Measurements from ENCODE around the gene ANKMY2.

The ANKMY2 gene

DNA sequence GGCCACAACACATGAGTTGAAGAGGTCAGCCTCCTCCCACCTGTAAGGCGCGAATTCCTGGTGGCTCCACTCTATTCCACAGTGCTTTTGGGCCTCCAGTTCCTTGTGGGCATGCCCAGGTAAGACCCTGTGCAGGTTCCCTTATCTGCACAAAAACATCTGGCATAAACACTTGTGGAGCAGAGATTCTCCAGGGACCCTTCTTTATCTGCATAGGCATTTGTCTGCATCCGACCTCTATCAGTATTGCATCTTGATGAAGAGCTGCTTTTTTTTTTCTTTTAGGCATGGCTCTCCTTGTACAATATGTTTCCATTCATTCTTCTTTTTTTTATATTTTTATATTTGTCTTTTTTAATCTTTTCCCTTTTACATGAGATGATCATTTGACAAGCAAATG lies 58.4 kb downstream of the ANKMY2 start:
- no peak for DNase-seq (ENCODE audit: extremely low spot score)
- TF ChIP-seq ELF4 (IDR thresholded peaks at IDR 0.05) (no peak), LEF1 (IDR thresholded peaks at IDR 0.05; ENCODE audit: borderline replicate concordance) (no peak), FOXK2 (IDR thresholded peaks at IDR 0.05) (no peak), L3MBTL2 (conservative IDR thresholded peaks at IDR 0.05) (no peak), TARDBP (IDR thresholded peaks at IDR 0.05) (no peak), SUZ12 (IDR thresholded peaks at IDR 0.05) (no peak), FOXA1 (IDR thresholded peaks at IDR 0.05) (no peak), FOXM1 (IDR thresholded peaks at IDR 0.05; ENCODE audit: borderline replicate concordance) (no peak), NFRKB (IDR thresholded peaks at IDR 0.05) (no peak)
- TF ChIP-seq, protein P1, sequence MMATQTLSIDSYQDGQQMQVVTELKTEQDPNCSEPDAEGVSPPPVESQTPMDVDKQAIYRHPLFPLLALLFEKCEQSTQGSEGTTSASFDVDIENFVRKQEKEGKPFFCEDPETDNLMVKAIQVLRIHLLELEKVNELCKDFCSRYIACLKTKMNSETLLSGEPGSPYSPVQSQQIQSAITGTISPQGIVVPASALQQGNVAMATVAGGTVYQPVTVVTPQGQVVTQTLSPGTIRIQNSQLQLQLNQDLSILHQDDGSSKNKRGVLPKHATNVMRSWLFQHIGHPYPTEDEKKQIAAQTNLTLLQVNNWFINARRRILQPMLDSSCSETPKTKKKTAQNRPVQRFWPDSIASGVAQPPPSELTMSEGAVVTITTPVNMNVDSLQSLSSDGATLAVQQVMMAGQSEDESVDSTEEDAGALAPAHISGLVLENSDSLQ (IDR thresholded peaks at IDR 0.05), result no peak
- ChIA-PET POLR2A (no interaction called here), CTCF (interaction anchor here (0.5 to 0.7 kb wide), 2 partner anchors 52 to 807 kb away, joined by 3 read pairs; no protein-coding TSS in a partner anchor)

DNA sequence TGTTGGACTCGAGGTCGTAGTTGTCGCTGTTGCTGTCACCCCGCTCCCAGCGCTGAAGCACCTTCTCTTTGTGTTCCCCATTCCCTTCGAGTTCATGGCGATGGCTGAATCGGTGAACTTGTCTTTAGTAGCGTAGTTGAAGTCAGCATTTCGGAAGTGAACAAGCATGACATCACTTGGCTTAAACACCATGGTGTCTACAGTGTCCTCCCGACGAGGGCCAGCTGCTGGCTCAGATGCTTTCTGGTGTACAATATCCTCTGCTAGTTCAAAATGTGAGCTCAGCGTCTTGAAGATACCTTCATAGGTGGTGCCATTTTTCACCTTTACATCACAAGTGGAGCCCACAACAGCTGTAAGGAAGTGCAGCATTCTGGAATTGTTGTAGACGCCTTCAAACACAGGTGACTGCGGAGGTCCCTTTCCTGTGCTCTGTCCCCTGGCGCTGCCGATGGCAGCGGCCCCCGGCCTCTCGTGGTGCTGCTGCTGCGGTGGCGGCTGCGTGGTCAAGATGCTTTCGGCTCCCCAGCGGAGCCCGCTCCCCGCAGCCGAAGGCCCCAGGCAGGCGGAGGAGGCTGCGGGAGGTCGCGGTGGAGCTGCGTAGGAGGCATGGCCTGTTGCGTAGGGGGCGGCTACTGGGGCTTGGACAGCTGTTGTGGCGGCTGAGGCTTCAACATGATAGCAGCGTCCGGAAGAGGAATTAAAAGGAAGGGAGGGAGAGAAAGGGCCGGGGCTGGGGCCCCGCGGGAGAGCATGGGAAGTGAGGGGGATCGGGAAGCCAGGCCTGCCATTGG lies 59.3 kb downstream of the ANKMY2 start:
- POLR2A ChIA-PET, result no interaction called here
- DNase-seq (ENCODE audit: extremely low spot score), result no peak
- TF ChIP-seq FOXM1 (IDR thresholded peaks at IDR 0.05; ENCODE audit: borderline replicate concordance) (no peak), HDGF (IDR thresholded peaks at IDR 0.05; ENCODE audit: borderline replicate concordance) (no peak), ELF4 (IDR thresholded peaks at IDR 0.05) (no peak), ARNT (IDR thresholded peaks at IDR 0.05) (no peak), LEF1 (IDR thresholded peaks at IDR 0.05; ENCODE audit: borderline replicate concordance) (no peak), FOXA1 (IDR thresholded peaks at IDR 0.05) (no peak), NFRKB (IDR thresholded peaks at IDR 0.05) (no peak), SP1 (IDR thresholded peaks at IDR 0.05) (no peak), TARDBP (IDR thresholded peaks at IDR 0.05) (no peak), L3MBTL2 (conservative IDR thresholded peaks at IDR 0.05) (no peak), BHLHE40 (IDR thresholded peaks at IDR 0.05; ENCODE audit: borderline replicate concordance) (no peak)
- TF ChIP-seq, protein P1 (IDR thresholded peaks at IDR 0.05), result no peak
- CTCF ChIA-PET, result no interaction called here

GRCh38 chr7:16585540-16585939 lies 60.0 kb downstream of the ANKMY2 start:
- ChIA-PET POLR2A (no interaction called here), CTCF (no interaction called here)
- TF ChIP-seq ELF4 (IDR thresholded peaks at IDR 0.05) (no peak), FOXA1 (IDR thresholded peaks at IDR 0.05) (no peak), SP1 (IDR thresholded peaks at IDR 0.05) (no peak), ZNF384 (IDR thresholded peaks at IDR 0.05) (no peak), FOXK2 (IDR thresholded peaks at IDR 0.05) (no peak), SUZ12 (IDR thresholded peaks at IDR 0.05) (no peak), L3MBTL2 (conservative IDR thresholded peaks at IDR 0.05) (no peak), FOXM1 (IDR thresholded peaks at IDR 0.05; ENCODE audit: borderline replicate concordance) (no peak), ARNT (IDR thresholded peaks at IDR 0.05) (no peak), TARDBP (IDR thresholded peaks at IDR 0.05) (no peak)
- TF ChIP-seq, protein P1 (IDR thresholded peaks at IDR 0.05), result no peak
- no peak for DNase-seq (ENCODE audit: extremely low spot score)

DNA sequence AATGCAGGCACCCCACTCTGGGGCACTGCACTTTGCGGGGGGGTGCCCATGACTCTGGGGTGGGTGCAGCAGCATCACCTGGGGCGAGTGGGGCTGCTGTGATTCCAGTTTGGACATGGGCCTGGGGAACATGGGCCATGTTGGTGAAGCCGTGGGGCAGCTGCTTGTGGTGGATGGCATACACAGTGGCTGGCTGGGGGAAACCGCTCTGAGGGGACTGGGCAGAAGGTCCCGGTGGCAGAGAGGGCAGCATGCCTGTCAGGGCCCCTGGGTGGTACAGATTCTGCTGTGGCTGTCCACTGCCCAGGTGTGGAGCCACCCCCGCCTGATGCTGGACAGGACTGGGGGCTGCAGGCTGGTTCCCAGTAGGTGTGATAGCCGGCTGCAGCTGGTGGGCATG lies 61.7 kb downstream of the ANKMY2 start:
- TF ChIP-seq FOXK2 (IDR thresholded peaks at IDR 0.05) (no peak), FOXM1 (IDR thresholded peaks at IDR 0.05; ENCODE audit: borderline replicate concordance) (no peak), CTBP1 (IDR thresholded peaks at IDR 0.05; ENCODE audit: borderline replicate concordance) (no peak), TARDBP (IDR thresholded peaks at IDR 0.05) (no peak), ARNT (IDR thresholded peaks at IDR 0.05) (no peak)
- ChIA-PET POLR2A (no interaction called here), CTCF (no interaction called here)

GRCh38 chr7:16581286-16581685 lies 64.3 kb downstream of the ANKMY2 start:
- ChIA-PET CTCF (no interaction called here), POLR2A (interaction anchor here (0.6 to 0.9 kb wide), 2 partner anchors 9 to 717 kb away, joined by 3 to 4 read pairs; partner anchors contain the start of gene AHR)
- TF ChIP-seq FOXM1 (IDR thresholded peaks at IDR 0.05; ENCODE audit: borderline replicate concordance) (no peak), ARNT (IDR thresholded peaks at IDR 0.05) (no peak), TARDBP (IDR thresholded peaks at IDR 0.05) (no peak), SP1 (IDR thresholded peaks at IDR 0.05) (no peak), SUZ12 (IDR thresholded peaks at IDR 0.05) (no peak), ZNF384 (IDR thresholded peaks at IDR 0.05) (no peak), NFRKB (IDR thresholded peaks at IDR 0.05) (no peak)
- DNase-seq (ENCODE audit: extremely low spot score), result no peak

More for the DNA sequence above, 61.7 kb downstream of the ANKMY2 start:
- no peak for DNase-seq (ENCODE audit: extremely low spot score)

GRCh38 chr7:16579216-16579615 lies 66.3 kb downstream of the ANKMY2 start:
- ChIA-PET POLR2A (no interaction called here), CTCF (no interaction called here)
- no peak for DNase-seq (ENCODE audit: extremely low spot score)
- TF ChIP-seq L3MBTL2 (conservative IDR thresholded peaks at IDR 0.05) (no peak), TARDBP (IDR thresholded peaks at IDR 0.05) (no peak), FOXA1 (IDR thresholded peaks at IDR 0.05) (no peak), SUZ12 (IDR thresholded peaks at IDR 0.05) (no peak), CTBP1 (IDR thresholded peaks at IDR 0.05; ENCODE audit: borderline replicate concordance) (no peak), ELF4 (IDR thresholded peaks at IDR 0.05) (no peak), FOXM1 (IDR thresholded peaks at IDR 0.05; ENCODE audit: borderline replicate concordance) (no peak), LEF1 (IDR thresholded peaks at IDR 0.05; ENCODE audit: borderline replicate concordance) (no peak), ARNT (IDR thresholded peaks at IDR 0.05) (no peak)

Data from HEK293T (cell line).